Type B pancreatic cell (in vitro differentiated cells): Measurements from ENCODE around the gene FIGN. TPM values are rescaled to one million over a fixed set of nuclear protein-coding genes. Genes with fewer than 3 reads are reported as not detected.

Experiments used
- DNase-seq: peaks from one replicate; pipeline ENCODE4 v3.0.0; 2021; ENCODE audit warnings: mixed read lengths; ENCODE audit not compliant: unreplicated experiment; ENCODE audit errors: extremely low spot score
- H3K27ac Mint-ChIP-seq: 2 replicates; pipeline ENCODE4 v1.8.0; 2021; ENCODE audit warnings: mild to moderate bottlenecking, mixed read lengths
- H3K27me3 Mint-ChIP-seq: 2 replicates; pipeline ENCODE4 v1.8.0; 2021; ENCODE audit warnings: mixed read lengths
- H3K36me3 Mint-ChIP-seq: 2 replicates; pipeline ENCODE4 v1.8.0; 2021; ENCODE audit warnings: mixed read lengths
- H3K4me1 Mint-ChIP-seq: one replicate; pipeline ENCODE4 v1.8.0; 2021; ENCODE audit warnings: mixed read lengths; ENCODE audit not compliant: unreplicated experiment
- H3K4me3 Mint-ChIP-seq: 2 replicates; pipeline ENCODE4 v1.8.0; 2021; ENCODE audit warnings: mild to moderate bottlenecking, mixed read lengths
- H3K9me3 Mint-ChIP-seq: 2 replicates; pipeline ENCODE4 v1.8.0; 2021; ENCODE audit warnings: mixed read lengths
- total RNA-seq: library from RNA; stranded (reverse); gene quantifications from 2 replicates; pipeline ENCODE4 v1.2.1, GENCODE V29; 2021; ENCODE audit warnings: low replicate concordance
- TF ChIP-seq, protein P1 (sequence below): fragments of 200-600 bp; sonication (generic); conservative IDR thresholded peaks from 2 replicates; pipeline ENCODE4 v1.5.0; 2021; ENCODE audit warnings: antibody characterized with exemption, mild to moderate bottlenecking

The FIGN gene
- total RNA-seq, 1 donor from 2014 or later: 19.5 TPM

DNA sequence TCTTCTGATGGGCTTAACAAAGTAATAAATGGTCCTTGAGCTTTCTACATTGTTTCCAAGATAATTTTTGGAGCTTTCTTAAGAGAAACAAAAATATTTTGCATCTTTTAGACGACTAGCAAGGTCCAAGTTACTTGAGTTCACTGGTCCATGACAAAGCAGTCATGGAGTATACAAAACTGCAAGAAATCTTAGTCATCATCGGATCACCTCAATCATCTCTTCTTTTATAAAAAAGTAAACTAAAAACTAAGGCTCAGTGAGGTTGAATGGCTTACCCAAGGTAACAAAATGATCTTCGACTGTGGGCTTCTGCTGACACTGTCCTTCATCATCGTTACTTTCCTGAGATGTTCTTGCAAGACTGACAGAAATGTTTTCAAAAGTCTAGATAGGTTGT is 11.9 kb downstream of the FIGN start:
- H3K27me3 Mint-ChIP-seq: no peaks in the 10 kb centered on the region
- H3K27ac Mint-ChIP-seq: no peak overlapping the region
- TF ChIP-seq, protein P1, sequence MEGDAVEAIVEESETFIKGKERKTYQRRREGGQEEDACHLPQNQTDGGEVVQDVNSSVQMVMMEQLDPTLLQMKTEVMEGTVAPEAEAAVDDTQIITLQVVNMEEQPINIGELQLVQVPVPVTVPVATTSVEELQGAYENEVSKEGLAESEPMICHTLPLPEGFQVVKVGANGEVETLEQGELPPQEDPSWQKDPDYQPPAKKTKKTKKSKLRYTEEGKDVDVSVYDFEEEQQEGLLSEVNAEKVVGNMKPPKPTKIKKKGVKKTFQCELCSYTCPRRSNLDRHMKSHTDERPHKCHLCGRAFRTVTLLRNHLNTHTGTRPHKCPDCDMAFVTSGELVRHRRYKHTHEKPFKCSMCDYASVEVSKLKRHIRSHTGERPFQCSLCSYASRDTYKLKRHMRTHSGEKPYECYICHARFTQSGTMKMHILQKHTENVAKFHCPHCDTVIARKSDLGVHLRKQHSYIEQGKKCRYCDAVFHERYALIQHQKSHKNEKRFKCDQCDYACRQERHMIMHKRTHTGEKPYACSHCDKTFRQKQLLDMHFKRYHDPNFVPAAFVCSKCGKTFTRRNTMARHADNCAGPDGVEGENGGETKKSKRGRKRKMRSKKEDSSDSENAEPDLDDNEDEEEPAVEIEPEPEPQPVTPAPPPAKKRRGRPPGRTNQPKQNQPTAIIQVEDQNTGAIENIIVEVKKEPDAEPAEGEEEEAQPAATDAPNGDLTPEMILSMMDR: no peak
- no peaks in the 10 kb centered on the region for H3K9me3 Mint-ChIP-seq
- no peak for DNase-seq
- no peaks in the 10 kb centered on the region for H3K36me3 Mint-ChIP-seq
- H3K4me3 Mint-ChIP-seq: no peak overlapping the region
- peaks cover 3% of the 10 kb centered on the region for H3K4me1 Mint-ChIP-seq

DNA sequence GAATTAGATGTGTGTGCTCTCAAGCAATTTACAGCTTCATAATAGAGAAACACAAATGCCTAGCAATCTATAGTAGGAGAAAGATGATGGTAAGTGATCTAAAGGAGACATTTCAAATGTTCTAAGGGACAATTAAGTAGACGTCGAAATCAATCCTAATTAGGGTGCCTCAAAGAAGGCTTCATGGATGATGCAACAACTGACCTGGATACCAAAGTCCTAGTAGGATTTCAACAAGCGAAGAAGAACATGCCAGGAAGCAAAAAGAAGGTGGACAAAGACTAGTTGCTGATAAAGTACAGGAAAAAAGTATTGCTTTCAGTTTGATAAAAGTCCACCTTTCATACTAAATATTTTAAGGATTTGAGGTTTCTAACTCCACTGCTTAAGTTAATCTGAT is 12.5 kb downstream of the FIGN start:
- Mint-ChIP-seq H3K4me3 (no peak overlapping the region), H3K9me3 (no peaks in the 10 kb centered on the region), H3K4me1 (peaks cover 3% of the 10 kb centered on the region), H3K27ac (no peak overlapping the region), H3K36me3 (no peaks in the 10 kb centered on the region), H3K27me3 (no peaks in the 10 kb centered on the region)
- TF ChIP-seq, protein P1: no peak
- no peak for DNase-seq

DNA sequence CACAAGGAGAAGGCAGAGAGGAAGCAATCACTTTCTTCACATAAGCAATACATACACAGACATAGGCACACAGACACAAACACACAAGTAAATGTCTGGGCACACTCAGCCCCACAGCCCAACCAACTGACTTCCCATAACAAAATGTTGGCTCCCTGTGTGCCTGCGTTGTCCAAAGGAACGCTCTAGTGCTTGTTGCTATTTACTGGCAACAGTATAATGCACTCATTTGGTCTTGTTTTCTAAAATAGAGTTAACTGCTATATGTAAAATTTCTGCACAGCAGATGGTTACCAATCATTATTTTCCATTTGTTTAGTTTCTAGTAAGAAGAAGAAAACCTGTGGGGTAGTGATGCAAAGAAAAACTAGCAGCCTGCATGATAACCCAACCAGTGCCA is 16.5 kb downstream of the FIGN start:
- no peak overlapping the region for H3K4me3 Mint-ChIP-seq
- no peaks in the 10 kb centered on the region for H3K36me3 Mint-ChIP-seq
- TF ChIP-seq, protein P1: no peak
- peaks cover 26% of the 10 kb centered on the region for H3K4me1 Mint-ChIP-seq
- H3K9me3 Mint-ChIP-seq: no peaks in the 10 kb centered on the region
- no peak overlapping the region for H3K27ac Mint-ChIP-seq
- no peak for DNase-seq
- no peaks in the 10 kb centered on the region for H3K27me3 Mint-ChIP-seq

DNA sequence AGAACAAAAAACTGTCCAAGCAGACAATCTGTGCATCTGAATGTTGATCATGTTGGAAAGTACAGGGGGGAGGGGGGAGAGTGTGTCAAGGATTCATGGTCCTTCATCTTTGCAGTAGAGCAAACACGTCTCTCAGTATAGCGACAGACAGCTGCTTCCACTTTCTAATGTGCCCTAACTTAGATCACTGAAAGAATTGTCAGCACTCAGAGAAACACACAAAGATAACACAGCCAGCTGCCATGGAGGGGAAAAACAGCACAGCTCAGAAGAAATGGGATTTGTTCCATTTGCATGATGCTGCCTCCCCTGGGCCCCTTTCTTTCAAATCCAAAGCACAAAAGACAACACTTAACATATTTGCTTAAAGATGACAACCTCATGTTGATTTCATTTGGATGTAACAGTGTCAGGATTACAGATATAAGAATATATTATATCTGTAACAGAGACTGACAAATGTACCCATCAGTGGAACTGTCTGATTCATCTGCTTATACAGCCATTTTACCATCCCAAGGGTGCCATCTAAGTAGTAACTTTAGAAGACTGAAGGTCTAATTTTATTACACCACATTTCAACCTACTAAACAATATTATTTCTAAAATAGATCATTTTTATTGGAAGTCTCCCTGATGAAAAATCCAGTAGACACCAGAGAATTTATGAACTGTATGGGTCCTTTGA is 17.7 kb downstream of the FIGN start:
- H3K27ac Mint-ChIP-seq: no peak overlapping the region
- H3K4me1 Mint-ChIP-seq: peaks cover 38% of the 10 kb centered on the region
- no peak for DNase-seq
- H3K27me3 Mint-ChIP-seq: no peaks in the 10 kb centered on the region
- no peaks in the 10 kb centered on the region for H3K36me3 Mint-ChIP-seq
- H3K4me3 Mint-ChIP-seq: no peak overlapping the region
- no peaks in the 10 kb centered on the region for H3K9me3 Mint-ChIP-seq
- TF ChIP-seq, protein P1: no peak

DNA sequence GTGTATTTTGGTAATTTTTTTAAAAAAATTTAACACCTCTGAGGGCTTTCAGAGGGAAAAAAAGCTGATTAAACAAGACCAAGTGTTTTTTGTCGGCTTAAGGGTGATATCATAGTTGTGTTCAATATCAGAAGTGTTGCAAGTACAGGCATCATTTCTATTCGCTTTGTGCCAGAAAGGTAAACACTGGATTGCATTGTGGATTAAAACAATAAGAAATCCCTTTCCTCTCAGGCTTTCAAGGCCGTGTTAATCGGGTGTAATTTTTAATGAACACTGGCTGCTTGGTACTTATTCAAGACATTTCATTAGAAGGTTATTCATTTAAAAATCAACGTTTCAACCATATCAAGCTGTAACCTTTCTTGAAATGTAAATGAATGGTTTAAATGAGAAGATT is 18.3 kb downstream of the FIGN start:
- H3K36me3 Mint-ChIP-seq: no peaks in the 10 kb centered on the region
- no peaks in the 10 kb centered on the region for H3K27me3 Mint-ChIP-seq
- no peak overlapping the region for H3K4me3 Mint-ChIP-seq
- DNase-seq: no peak
- TF ChIP-seq, protein P1: no peak
- no peak overlapping the region for H3K27ac Mint-ChIP-seq
- peaks cover 40% of the 10 kb centered on the region for H3K4me1 Mint-ChIP-seq
- H3K9me3 Mint-ChIP-seq: no peaks in the 10 kb centered on the region
